SK-N-SH (cell line): ENCODE results near the gene SDK1. TPM values are rescaled to one million over a fixed set of nuclear protein-coding genes. Genes with fewer than 3 reads are reported as not detected.

Experiments
- CTCF ChIA-PET: fragments of 300-600, 350-600 bp; formaldehyde crosslinking; extraction: SDS; loops from one replicate; lab custom pipeline; 2021; lab: Yijun Ruan, JAX
- POLR2A ChIA-PET: fragments of 350-600 bp; sonication (Branson Sonifier 250); formaldehyde crosslinking; extraction: SDS; loops from one replicate; lab custom pipeline; 2020; ENCODE audit warnings: antibody characterized with exemption, inconsistent platforms; lab: Yijun Ruan, JAX
- DNase-seq: peaks from one replicate; pipeline ENCODE4 v3.0.0; 2012
- H2AFZ ChIP-seq: fragments of 200-600 bp; sonication (generic); 2 replicates; pipeline ENCODE4 v1.8.1; 2016; ENCODE audit warnings: antibody characterized with exemption, mild to moderate bottlenecking, low read depth
- H3F3A ChIP-seq: fragments of 200-600 bp; sonication (generic); replicated peaks from 2 replicates; pipeline ENCODE3; 2016; ENCODE audit warnings: antibody characterized with exemption, mild to moderate bottlenecking; ENCODE audit not compliant: insufficient read depth
- H3K27ac ChIP-seq, 2 experiments: fragments of 200-500 bp in 1 of 2; fragments of 200-600 bp in 1 of 2; sonication (Bioruptor generic) in 1 of 2; sonication (generic), shearing (Covaris generic) in 1 of 2; 2 replicates each; pipeline versions ENCODE4 v1.5.1 to v1.6.1; 2014 to 2016; ENCODE audit warnings: low read depth in 2 of 2, inconsistent platforms in 1 of 2, low read length in 1 of 2, mild to moderate bottlenecking in 1 of 2, mixed read lengths in 1 of 2
- H3K27me3 ChIP-seq: fragments of 200-600 bp; sonication (generic), shearing (Covaris generic); 2 replicates; pipeline ENCODE4 v1.6.1; 2016; ENCODE audit warnings: mixed run types; ENCODE audit not compliant: insufficient read depth
- H3K36me3 ChIP-seq, 2 experiments: fragments of 200-500 bp in 1 of 2; fragments of 200-600 bp in 1 of 2; sonication (Bioruptor generic) in 1 of 2; sonication (generic) in 1 of 2; replicated peaks in 1 of 2; 2 replicates each; pipeline versions ENCODE3 to v1.5.1; 2014 to 2016; ENCODE audit warnings: low read length in 1 of 2, mild to moderate bottlenecking in 1 of 2; ENCODE audit not compliant: insufficient read depth in 2 of 2, control insufficient read depth in 1 of 2
- H3K4me1 ChIP-seq, 2 experiments: fragments of 200-500 bp in 1 of 2; fragments of 200-600 bp in 1 of 2; sonication (Bioruptor generic) in 1 of 2; sonication (generic), shearing (Covaris generic) in 1 of 2; 2 replicates each; pipeline versions ENCODE4 v1.5.1 to v1.6.1; 2014 to 2016; ENCODE audit warnings: low read depth in 1 of 2, low read length in 1 of 2, mixed run types in 1 of 2; ENCODE audit not compliant: insufficient read depth in 2 of 2, control insufficient read depth in 1 of 2
- H3K4me2 ChIP-seq: fragments of 200-600 bp; sonication (generic), shearing (Covaris generic); 2 replicates; pipeline ENCODE4 v1.6.1; 2017; ENCODE audit warnings: mixed run types
- H3K4me3 ChIP-seq, 2 experiments: fragments of 200-500 bp in 1 of 2; fragments of 200-600 bp in 1 of 2; sonication (Bioruptor generic) in 1 of 2; sonication (generic), shearing (Covaris generic) in 1 of 2; 2 replicates each; pipeline versions ENCODE4 v1.5.1 to v1.8.1; 2014 to 2016; ENCODE audit warnings: low read depth in 2 of 2, inconsistent platforms in 1 of 2, low read length in 1 of 2, mild to moderate bottlenecking in 1 of 2, mixed read lengths in 1 of 2, moderate library complexity in 1 of 2
- H3K79me2 ChIP-seq: fragments of 200-600 bp; sonication (generic); 2 replicates; pipeline ENCODE4 v1.8.1; 2017; ENCODE audit warnings: mild to moderate bottlenecking; ENCODE audit not compliant: insufficient read depth
- H3K9ac ChIP-seq: fragments of 200-600 bp; sonication (generic); 2 replicates; pipeline ENCODE4 v1.6.1; 2017; ENCODE audit warnings: mixed run types
- H3K9me2 ChIP-seq: fragments of 200-600 bp; sonication (generic); 2 replicates; pipeline ENCODE4 v1.6.1; 2017; ENCODE audit warnings: mixed run types
- H3K9me3 ChIP-seq: fragments of 200-600 bp; sonication (generic); 2 replicates; pipeline ENCODE4 v1.6.1; 2017; ENCODE audit warnings: mixed run types, mild to moderate bottlenecking, moderate library complexity
- H4K20me1 ChIP-seq: fragments of 200-600 bp; sonication (generic); 2 replicates; pipeline ENCODE4 v1.6.1; 2017; ENCODE audit warnings: mild to moderate bottlenecking, mixed run types; ENCODE audit not compliant: insufficient read depth
- CHD2 ChIP-seq: fragments of 150-350 bp; IDR thresholded peaks from 2 replicates; pipeline ENCODE4 v1.6.1; 2018; ENCODE audit warnings: low read length; ENCODE audit not compliant: partially characterized antibody
- ELF1 ChIP-seq: IDR thresholded peaks from 2 replicates; pipeline ENCODE4 v1.4.0; 2012
- EP300 ChIP-seq, 2 experiments: IDR thresholded peaks; 2 replicates each; pipeline versions ENCODE4 v1.4.0 to v1.6.1; 2012; ENCODE audit warnings: borderline replicate concordance in 1 of 2, low read depth in 1 of 2, low read length in 1 of 2
- EZH2phosphoT487 ChIP-seq: fragments of 200-600 bp; sonication (generic); IDR thresholded peaks from 2 replicates; pipeline ENCODE4 v1.6.1; 2017; ENCODE audit warnings: low read depth, mixed run types, mild to moderate bottlenecking, antibody characterized with exemption, moderate library complexity, borderline replicate concordance
- FOXJ3 ChIP-seq: sonication (generic); formaldehyde crosslinking; IDR thresholded peaks from 2 replicates; pipeline ENCODE4 v1.5.1; 2020; ENCODE audit warnings: mild to moderate bottlenecking, missing genetic modification reagents
- GABPA ChIP-seq: IDR thresholded peaks from 2 replicates; pipeline ENCODE4 v1.4.0; 2012; ENCODE audit warnings: low read depth, mild to moderate bottlenecking
- JUND ChIP-seq: IDR thresholded peaks from 2 replicates; pipeline ENCODE4 v1.4.0; 2012
- MEF2A ChIP-seq: IDR thresholded peaks from 2 replicates; pipeline ENCODE4 v1.4.0; 2012; ENCODE audit warnings: low read depth, borderline replicate concordance
- MXI1 ChIP-seq: IDR thresholded peaks from 2 replicates; pipeline ENCODE4 v1.6.1; 2012; ENCODE audit warnings: mild to moderate bottlenecking, low read depth, low read length, improper control_type of control experiment
- NRF1 ChIP-seq: IDR thresholded peaks from 2 replicates; pipeline ENCODE4 v1.6.1; 2012; ENCODE audit warnings: low read depth, mild to moderate bottlenecking, low read length
- POLR2AphosphoS5 ChIP-seq: IDR thresholded peaks from 2 replicates; pipeline ENCODE4 v1.6.1; 2012; ENCODE audit warnings: low read depth, low read length
- RXRA ChIP-seq: IDR thresholded peaks from 2 replicates; pipeline ENCODE4 v1.4.0; 2012; ENCODE audit warnings: low read depth, mild to moderate bottlenecking, borderline replicate concordance
- SMC3 ChIP-seq: IDR thresholded peaks from 2 replicates; pipeline ENCODE4 v1.6.1; 2012; ENCODE audit warnings: low read depth, low read length, improper control_type of control experiment
- TEAD4 ChIP-seq: IDR thresholded peaks from 2 replicates; pipeline ENCODE4 v1.4.0; 2012; ENCODE audit warnings: mild to moderate bottlenecking, borderline replicate concordance; ENCODE audit not compliant: insufficient read depth
- USF1 ChIP-seq: IDR thresholded peaks from 2 replicates; pipeline ENCODE4 v1.4.0; 2012; ENCODE audit warnings: low read depth, borderline replicate concordance
- USF2 ChIP-seq: fragments of 150-350 bp; IDR thresholded peaks from 2 replicates; pipeline ENCODE4 v1.6.1; 2017; ENCODE audit warnings: antibody characterized with exemption, low read length, low read depth, borderline replicate concordance
- WGBS: methylation state at CpG from one replicate; pipeline ENCODE4 v1.1.6; 2017; ENCODE audit warnings: low lambda C conversion rate; 5-methylcytosine and 5-hydroxymethylcytosine counted together
- polyA plus RNA-seq, 3 experiments: library from polyadenylated mRNA; depleted of rRNA; stranded (reverse); fragments of >200 nt; gene quantifications; 2 replicates each; pipeline ENCODE4 v1.2.3, GENCODE V29; 2012
- TF ChIP-seq, protein P1 (sequence below): fragments of 200-600 bp; sonication (generic); IDR thresholded peaks from 2 replicates; pipeline ENCODE4 v1.6.1; 2017; ENCODE audit warnings: antibody characterized with exemption, mild to moderate bottlenecking, moderate library complexity
- TF ChIP-seq, protein P2 (sequence below): IDR thresholded peaks from 2 replicates; pipeline ENCODE4; 2012

Gene SDK1
- polyA plus RNA-seq, 1 of the 3 experiments (the other 2 are of a cell fraction), result 1.2 TPM

DNA sequence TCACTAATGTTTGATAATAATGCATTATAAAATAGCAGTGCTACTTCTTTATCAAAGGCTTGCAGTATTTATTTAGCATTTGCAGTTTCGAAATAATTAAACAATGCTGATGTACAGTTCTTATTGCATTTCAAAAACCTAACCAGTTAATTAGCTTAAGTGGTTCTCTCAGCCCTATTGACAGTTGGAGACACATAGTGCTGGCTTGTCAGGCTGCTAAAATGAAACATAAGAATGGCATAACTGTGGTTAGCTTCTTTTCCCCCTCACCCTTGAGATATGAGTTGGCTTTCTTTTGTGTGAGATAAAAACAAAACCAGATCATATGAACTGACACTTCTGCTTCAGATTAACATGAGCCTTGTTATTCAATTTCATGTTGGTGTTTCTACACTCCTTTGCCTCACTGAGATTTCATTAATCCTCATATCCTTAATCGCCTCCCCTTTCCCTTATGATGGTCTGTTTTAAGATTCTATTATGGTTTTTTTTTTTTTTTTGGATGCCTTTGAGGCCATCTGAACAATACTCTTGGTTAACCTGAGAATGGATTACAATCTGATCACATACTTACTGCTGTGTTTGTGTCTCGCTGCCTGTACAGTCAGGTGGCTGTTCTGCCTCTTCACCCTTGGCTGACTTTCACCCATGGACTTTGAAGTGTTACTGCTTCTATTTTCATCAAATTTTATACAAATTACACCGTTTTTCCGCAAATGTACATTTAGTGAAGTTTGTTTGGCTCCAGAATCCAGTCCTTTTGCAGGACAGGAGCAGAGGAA, 108.0 kb downstream of the SDK1 start:
- Histone ChIP-seq H3K9me2 (no peaks in the 10 kb centered on the region), H3K27me3 (no peaks in the 10 kb centered on the region), H3K79me2 (no peaks in the 10 kb centered on the region), H4K20me1 (no peaks in the 10 kb centered on the region), H3K4me2 (no peak overlapping the region), H3F3A (no peaks in the 10 kb centered on the region), H3K4me1 (peaks cover 0 to 26% of the 10 kb centered on the region in 2 experiments; a peak in 3 of 4 replicates), H3K9ac (no peak overlapping the region), H3K9me3 (no peaks in the 10 kb centered on the region), H3K4me3 (no peak overlapping the region), H2AFZ (no peak overlapping the region), H3K36me3 (no peaks in the 10 kb centered on the region), H3K27ac (no peak overlapping the region)
- no peak for DNase-seq
- CTCF ChIA-PET, result interaction anchor here (1.0 kb wide), 1 partner anchor 67 kb away, joined by 4 read pairs; no protein-coding TSS in a partner anchor
- no peak for TF ChIP-seq NRF1
- no peak for TF ChIP-seq TEAD4
- no peak for TF ChIP-seq SMC3
- TF ChIP-seq CHD2, result no peak
- TF ChIP-seq JUND, result no peak
- POLR2A ChIA-PET, result no interaction called here
- WGBS, result 38% methylated on average over 5 of the region's 5 CpGs

- WGBS, result 40% methylated on average over 2 of the region's 2 CpGs
- Histone ChIP-seq H3K9me3 (no peaks in the 10 kb centered on the region), H3K36me3 (no peaks in the 10 kb centered on the region), H3K27ac (no peak overlapping the region), H3F3A (no peaks in the 10 kb centered on the region), H3K9me2 (no peaks in the 10 kb centered on the region), H3K4me1 (peaks cover 0 to 9% of the 10 kb centered on the region in 2 experiments; a peak in 3 of 4 replicates), H2AFZ (no peak overlapping the region), H3K4me2 (no peak overlapping the region), H3K79me2 (no peaks in the 10 kb centered on the region), H4K20me1 (no peaks in the 10 kb centered on the region), H3K27me3 (no peaks in the 10 kb centered on the region), H3K4me3 (no peak overlapping the region), H3K9ac (no peak overlapping the region)
- no peak for TF ChIP-seq GABPA
- TF ChIP-seq TEAD4, result no peak
- TF ChIP-seq, protein P1, sequence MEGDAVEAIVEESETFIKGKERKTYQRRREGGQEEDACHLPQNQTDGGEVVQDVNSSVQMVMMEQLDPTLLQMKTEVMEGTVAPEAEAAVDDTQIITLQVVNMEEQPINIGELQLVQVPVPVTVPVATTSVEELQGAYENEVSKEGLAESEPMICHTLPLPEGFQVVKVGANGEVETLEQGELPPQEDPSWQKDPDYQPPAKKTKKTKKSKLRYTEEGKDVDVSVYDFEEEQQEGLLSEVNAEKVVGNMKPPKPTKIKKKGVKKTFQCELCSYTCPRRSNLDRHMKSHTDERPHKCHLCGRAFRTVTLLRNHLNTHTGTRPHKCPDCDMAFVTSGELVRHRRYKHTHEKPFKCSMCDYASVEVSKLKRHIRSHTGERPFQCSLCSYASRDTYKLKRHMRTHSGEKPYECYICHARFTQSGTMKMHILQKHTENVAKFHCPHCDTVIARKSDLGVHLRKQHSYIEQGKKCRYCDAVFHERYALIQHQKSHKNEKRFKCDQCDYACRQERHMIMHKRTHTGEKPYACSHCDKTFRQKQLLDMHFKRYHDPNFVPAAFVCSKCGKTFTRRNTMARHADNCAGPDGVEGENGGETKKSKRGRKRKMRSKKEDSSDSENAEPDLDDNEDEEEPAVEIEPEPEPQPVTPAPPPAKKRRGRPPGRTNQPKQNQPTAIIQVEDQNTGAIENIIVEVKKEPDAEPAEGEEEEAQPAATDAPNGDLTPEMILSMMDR, result no peak
- TF ChIP-seq MEF2A, result no peak
- TF ChIP-seq EZH2phosphoT487, result no peak
- TF ChIP-seq USF1, result no peak
- TF ChIP-seq FOXJ3 (CRISPR knock-in tag), result no peak
- no peak for TF ChIP-seq NRF1
- no peak for TF ChIP-seq EP300 (IDR thresholded peaks at IDR 0.05; ENCODE audit: borderline replicate concordance in 1 of 2, low read depth in 1 of 2, low read length in 1 of 2)
- no peak for TF ChIP-seq POLR2AphosphoS5
- no peak for TF ChIP-seq ELF1
- no peak for TF ChIP-seq RXRA
- TF ChIP-seq MXI1, result no peak
- TF ChIP-seq, protein P2, sequence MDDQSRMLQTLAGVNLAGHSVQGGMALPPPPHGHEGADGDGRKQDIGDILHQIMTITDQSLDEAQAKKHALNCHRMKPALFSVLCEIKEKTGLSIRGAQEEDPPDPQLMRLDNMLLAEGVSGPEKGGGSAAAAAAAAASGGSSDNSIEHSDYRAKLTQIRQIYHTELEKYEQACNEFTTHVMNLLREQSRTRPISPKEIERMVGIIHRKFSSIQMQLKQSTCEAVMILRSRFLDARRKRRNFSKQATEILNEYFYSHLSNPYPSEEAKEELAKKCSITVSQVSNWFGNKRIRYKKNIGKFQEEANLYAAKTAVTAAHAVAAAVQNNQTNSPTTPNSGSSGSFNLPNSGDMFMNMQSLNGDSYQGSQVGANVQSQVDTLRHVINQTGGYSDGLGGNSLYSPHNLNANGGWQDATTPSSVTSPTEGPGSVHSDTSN, result no peak
- TF ChIP-seq USF2, result no peak
- CTCF ChIA-PET, result interaction anchor here (1.0 to 2.2 kb wide), 2 partner anchors 8 to 19 kb away, joined by 4 to 11 read pairs; no protein-coding TSS in a partner anchor
- POLR2A ChIA-PET, result no interaction called here
- DNase-seq, result no peak
These were observed 111.8 kb downstream of the SDK1 start for GRCh38 chr7:3412871-3413270.
